HG03097 (cell line): ENCODE data around the gene PSMB3.
"Not testable (repeated sequence)": the region's sequence is repeated elsewhere in the genome, so short reads cannot be mapped to it uniquely, and the experiment has no call there.

ENCODE experiments used
- ATAC-seq: cut with Tn5 transposase; IDR thresholded peaks from one replicate; pipeline ENCODE4 v1.9.1; 2021; ENCODE audit not compliant: unreplicated experiment, low FRiP score

PSMB3 gene

DNA sequence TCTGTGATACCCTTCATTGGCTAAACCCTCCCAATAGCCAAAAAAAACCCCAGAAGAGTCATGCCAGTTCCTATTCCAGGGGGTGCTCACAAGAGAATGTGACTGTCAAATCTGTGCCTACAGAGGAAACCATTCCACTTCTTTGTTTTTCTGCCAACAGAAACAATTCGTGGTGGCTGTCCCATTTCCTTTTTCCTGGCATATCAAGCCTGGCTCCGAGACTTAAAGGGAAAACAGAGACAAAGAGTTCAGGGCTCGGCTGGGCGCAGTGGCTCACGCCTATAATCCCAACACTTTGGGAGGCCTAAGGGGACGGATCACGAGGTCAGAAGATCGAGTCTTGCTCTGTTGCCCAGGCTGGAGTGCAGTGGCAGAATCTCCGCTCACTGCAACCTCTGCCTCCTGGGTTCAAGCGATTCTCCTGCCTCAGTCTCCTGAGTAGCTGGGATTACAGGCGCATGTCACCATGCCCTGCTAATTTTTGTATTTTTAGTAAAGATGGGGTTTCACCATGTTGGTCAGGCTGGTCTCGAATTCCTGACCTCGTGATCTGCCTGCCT lies 37.7 kb downstream of the PSMB3 start:
- ATAC-seq: not testable (repeated sequence)

DNA sequence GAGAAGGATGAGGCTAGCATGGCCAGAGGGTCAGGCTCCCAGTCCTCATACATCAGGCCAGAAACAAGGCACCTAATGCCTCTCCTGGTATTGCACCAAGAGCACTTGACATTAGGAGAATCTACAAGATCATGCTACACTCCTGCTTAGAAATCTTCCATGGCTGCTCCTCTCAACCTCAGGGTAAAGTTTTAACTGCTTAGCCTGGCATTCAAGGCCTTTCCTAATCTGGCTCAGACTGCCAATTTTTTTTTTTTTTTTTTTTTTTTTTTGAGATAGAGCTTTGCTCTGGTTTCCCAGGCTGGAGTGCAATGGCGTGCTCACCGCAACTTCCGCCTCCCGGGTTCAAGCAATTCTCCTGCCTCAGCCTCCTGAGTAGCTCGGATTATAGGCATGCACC lies 38.6 kb downstream of the PSMB3 start:
- ATAC-seq: no peak

DNA sequence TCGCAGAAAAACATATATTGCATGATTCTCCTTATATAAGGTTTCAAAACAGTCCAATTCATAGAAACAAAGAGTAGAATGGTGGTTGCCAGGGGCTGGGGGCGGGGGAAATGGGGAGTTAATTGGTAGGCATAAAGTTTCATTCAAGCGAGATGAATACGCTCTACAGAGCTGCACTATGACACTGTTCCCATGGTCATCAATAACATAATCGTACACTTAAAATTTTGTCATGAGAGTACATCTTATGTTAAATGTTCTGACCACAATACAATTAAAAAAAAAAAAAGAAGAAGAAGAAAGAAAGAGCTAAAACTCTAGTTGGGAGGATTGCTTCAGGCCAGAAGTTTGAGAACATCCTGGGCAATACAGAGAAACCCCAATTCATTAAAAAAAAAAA lies 41.7 kb downstream of the PSMB3 start:
- ATAC-seq: no peak

DNA sequence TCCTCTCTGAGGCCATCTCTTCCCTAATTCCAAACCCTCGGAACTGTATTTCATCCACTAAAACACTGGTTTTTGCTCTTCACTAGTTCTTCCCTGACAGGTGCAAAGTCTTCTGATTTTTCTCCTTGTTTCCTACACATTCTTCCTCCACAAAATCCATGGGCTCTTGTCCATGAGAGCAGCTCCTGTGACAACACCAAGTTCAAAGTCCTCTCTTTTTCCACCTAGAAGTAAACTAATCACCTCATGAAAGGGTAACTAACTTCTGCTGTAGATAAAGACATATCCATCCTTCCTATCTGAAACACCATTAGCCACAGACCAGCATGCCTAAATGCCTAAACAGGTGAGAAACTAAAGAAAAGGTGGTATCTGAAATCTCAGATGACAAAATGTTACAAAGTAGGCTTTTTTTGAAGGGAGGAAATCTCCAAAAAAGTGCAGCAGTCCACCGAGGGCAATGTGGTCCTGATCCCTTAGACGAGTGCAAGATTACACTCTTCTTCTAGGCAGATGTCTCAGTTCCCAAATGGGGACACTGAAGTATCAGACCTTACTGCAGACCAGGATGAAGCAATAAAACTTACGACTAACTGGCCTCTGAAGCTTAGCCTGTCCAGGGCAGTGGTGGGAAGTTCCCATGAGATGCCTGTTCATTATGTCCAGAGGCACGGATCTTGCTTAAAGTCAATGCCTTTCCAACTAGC lies 44.1 kb downstream of the PSMB3 start:
- ATAC-seq: no peak

DNA sequence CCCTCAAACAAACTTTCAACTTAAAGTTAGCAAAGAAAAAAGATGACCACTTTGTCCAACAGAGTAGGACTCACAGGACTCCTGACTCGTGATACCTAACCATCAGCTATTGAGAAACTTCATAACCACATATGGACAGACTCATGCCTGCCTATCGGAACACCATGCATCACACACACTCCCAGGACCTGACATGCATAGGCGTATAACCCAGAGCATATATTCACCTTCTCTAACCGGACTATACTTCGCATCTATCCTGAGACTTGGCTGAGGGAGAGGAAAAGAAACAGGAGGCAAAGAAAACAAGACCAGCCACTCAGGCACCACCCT lies 44.6 kb downstream of the PSMB3 start:
- no peak for ATAC-seq

DNA sequence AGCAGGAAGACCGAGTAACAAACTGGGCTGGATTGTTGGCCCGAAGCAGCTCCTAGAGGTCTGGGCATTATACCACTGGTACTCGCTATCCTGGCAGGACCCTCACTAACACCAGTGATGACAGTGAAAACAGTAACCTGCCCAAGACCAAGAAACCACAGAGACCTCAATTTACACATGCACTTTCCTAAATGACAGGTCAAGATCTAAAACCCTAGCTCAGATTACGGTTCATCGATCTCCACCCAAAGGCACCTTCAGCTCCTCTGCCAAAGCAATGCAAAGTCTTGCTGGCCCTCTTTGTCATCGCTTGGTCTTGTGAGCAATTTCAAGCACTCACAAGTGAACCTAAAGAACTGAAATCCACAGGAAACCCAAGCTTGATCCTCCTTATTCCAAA lies 45.3 kb downstream of the PSMB3 start:
- no peak for ATAC-seq

DNA sequence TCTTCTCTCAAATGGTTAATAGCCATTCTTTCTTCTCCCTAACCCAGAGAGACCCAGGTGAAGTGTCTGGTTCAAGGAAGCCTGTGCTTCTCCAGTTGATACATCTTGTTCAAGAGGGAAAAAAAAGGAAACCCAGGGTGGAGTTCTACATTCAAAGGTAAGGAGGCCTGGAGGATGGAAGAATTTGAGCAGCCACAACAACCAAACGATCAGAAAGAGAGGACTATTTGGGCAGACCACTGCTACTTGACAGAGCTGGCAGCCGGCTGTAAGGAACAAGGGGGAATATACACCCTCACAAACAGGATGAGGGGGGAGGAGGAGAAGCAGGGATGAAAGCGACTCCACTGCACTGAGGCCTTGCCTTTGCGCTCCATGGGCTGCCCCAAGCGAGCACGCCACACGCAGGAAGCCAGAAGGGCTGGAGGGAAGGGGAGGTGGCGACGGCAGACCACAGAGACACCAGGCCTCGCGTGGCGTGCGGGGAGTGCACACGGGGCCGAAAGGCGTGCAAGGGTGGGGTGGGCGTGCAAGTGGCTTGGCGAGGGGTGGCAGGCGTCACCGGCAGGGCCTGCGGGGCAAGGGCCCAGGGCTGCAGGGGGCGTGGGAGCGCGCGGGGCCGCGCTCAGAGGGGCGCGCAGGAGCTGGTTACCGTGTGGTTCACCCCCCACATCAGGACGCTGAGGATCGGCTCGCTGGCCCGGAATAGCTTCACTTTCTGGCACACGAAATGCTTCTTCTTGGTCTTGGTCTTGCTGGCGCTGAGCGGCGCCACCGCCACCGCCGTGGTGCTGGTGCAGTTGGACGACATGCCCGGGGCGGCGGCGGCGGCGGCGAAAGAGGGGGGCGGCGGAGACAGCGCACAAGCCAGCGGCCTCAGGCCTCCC lies 46.3 kb downstream of the PSMB3 start:
- ATAC-seq: peak; percentile 22

DNA sequence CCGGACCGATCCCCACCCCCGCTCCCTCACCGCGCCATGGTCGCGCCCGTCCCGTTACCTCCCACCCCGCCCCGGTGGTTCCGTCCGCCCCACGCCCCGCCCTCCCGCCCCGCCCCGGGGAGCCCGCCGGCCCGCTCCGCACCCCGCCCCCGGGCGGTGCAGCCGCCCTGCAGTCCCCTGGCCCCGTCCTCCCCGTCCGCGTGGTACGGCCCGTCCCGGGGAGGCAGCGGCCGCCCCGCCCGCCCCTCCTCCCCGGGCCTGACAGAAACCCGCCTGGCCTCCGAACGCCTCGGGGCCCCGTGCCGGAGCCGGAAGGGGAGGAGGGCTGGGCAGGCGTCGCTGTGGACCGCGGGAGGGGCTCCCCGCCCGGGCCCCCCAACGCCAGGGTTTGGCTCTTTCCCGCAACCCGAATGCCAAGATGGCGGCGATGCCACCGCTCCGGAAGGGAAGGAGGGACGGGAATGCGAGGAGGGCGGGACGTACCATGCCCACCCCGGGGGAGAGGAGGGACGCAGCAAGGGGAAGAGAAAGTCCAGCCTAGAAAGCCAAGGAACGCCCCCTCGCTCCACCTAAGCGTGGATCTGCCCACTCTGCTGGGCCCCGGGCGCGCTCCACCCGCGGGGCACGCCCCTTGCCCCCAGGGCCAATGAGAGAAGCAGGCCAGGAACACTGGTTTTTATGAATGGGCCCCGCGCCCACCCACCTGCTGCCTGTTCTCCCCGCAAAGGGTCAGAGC lies 47.1 kb downstream of the PSMB3 start, which contains the start of gene PIP4K2B:
PIP4K2B (minus strand) TSS at position 56 of the 736 bp plus-strand sequence. CDS start 132 bp downstream, outside the sequence.
- ATAC-seq: peak; percentile 73

DNA sequence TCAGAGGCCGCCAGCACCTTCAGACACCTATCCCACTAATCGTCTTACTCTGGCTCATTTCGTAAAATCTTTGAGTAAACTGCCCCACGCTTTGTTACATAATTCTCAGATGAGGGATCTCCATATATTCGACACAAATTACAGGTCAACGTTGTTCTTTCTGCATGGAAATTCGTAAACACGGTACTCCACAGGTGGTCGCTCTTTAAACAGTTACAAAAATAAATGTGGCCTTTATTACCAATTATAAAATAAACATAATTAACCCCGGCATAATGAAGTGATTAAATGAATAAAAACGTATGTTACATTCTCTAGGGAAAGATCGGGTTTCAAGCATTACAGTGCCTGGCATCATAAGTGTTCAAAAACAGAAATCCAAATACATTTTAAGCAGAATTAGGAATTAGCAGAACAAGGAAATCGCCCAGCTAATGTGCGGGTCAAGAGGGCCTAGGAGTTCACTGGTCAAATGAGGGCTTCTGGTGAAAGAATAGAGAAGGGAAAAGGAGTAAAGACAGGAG lies 47.8 kb downstream of the PSMB3 start:
- ATAC-seq: no peak

DNA sequence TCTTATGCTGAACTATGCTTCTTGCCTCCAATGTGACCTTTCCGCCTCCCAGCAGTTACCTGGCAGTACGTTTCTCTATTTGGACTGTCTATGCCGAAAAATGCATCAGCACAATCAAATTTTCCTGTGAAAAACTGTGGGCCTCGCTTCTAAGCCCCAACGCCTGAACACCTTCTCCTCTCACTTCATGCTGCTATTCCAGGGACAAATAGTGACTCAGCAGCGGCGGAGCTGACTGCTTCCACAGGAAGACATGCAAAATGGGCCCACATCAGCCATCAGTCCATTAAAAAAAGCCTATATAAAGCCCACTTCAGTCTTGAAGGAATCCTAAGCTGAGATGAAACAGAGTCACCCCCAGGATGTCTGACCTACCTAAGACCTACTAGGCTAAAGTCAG lies 57.3 kb downstream of the PSMB3 start:
- no peak for ATAC-seq
